Activated CD4-positive, alpha-beta T cell treated with anti-CD3 and anti-CD28 coated beads, Interleukin-2, amount 50 U/mL, for 16 hours (primary cell): ENCODE results near the gene PAQR7.

ENCODE experiments used
- DNase-seq: peaks from one replicate; pipeline ENCODE4 v3.0.0-alpha.2; 2020

The PAQR7 gene

DNA sequence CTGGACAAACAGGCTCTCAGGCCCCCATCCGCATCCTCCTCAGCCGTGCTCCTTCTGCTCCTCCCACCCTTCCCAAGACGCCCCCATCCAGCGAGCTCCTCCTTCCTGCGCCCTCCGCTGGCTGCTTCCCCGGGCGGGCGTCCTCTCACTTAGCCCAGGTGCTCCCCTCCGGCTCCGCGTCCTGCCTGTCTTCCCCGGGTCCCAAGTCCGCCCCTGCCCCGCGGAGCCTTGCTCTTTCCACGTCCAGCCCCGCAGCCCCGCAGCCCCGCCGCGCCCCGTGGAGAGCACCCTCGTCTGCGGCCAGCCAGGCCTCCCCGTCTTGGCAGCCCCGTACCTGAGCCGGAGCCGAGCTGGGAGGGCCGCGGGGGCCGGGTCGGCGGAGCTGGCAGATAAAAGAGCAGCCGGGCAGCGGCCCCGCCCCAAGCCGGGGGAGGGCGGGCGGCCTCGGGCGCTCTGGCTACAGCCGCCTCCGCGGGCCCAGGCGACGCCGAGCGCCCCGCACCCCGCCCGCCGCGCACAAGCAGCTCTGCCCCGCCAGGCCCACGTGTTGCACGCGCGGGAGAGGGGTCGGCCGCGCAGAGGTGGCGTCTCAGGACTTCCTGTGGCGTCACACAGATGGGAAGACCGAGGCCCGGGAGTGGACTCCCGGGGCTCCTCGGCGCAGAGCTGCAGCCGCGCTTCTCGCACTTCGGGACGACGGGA, at the start of gene PAQR7:
TSS of gene PAQR7 (minus strand) at position 555 of the 702 bp plus-strand sequence. CDS start 11,869 bp downstream, outside the sequence.
- DNase-seq, result peak; percentile 47

- DNase-seq, result no peak
Measured at GRCh38 chr1:25924454-25924853, 48.9 kb upstream of the PAQR7 start.

GRCh38 chr1:25922971-25923552, 47.6 kb upstream of the PAQR7 start:
- peak; percentile 6 for DNase-seq

DNA sequence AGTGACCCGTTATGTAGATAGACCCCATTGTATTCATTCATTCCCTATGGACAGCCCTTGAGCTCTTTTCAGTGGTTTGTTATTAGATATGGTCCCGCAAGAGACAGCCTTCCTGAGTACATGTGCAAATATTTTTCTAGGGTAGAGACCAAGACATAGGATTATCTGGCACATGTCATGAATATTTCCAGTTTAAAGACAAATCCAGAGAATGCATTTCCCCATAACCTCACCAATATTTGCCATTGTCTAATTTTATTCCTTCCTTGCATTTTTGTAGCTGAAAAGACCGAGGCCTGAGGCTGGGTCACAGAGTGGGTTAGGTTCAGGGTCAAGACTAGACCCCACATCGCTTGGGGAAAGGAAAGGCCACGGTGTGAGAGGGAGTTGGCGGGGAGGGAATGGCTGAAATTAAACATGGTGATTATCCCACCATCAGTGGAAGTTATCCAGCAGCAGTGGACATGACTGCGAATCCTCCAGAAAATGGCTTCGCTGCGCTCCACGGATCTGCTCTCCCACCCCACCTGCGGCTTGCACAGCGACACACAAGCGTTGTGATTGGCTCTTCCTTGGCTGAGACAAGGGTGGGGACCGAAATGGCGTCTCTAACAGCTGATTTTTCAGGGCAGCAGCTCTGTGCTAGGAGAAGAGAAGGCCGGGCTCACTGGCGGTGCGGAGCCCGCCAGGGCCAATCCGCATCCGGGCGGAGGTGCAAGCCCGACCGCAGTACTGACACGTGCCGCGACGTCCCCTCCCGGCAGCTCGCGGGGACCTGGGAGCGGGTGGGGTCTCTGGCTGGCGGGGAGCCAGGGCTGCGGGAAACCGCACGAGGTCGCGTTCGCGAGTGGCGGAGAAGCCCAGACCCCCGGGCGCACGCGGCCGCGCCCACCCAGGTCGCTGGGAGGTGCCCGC, 46.8 kb upstream of the PAQR7 start:
- DNase-seq, result peak; percentile 43

- DNase-seq, result no peak
Measured at GRCh38 chr1:25918615-25919014, 43.1 kb upstream of the PAQR7 start.

GRCh38 chr1:25917996-25918395, 42.5 kb upstream of the PAQR7 start:
- DNase-seq, result peak; percentile 32

- no peak for DNase-seq
Measured at GRCh38 chr1:25916460-25916859, 41.0 kb upstream of the PAQR7 start.

DNA sequence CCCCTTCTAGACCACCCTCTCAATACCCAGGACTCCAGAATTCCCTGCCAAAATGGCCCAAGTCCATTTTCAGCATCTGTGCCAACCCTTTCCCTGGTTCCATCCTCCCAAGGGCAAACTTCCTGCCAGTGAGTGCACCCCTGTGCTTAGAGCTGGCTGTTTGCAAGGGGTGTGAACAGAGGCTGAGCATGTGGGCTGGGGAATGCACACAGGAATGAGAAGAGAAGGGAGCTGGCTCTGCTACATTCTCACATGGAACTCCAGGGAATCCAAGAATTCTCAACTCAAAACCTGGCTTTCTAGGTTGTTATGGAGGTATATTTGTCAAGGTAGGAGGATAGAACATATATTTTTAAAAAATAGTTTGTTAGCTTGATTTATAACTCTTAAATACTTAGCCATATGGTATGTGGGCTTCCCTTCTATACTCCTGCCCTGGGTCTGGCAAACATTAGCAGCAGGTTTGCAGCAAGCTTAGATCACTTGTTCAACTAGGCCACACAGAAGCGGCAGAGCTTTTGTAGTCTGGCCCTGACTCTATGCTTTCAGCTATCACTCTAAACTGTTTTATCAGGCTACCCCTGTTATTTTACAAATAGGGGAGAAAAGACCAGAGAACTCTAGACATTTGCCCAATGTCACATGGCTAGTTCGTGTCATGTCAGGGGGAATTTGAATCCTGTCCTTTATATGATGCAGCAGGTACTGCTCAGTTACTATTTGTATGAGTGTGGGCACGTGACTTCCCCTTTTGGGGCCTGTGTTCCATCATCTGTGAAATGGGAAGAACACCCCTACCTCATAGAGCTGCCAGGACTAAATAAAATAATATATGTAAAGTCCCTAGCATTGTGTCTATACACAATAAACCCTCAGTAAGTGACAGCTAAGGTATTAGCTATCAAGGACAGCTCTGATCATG, 38.8 kb upstream of the PAQR7 start:
- no peak for DNase-seq

- DNase-seq, result no peak
Measured at GRCh38 chr1:25913206-25913605, 37.7 kb upstream of the PAQR7 start.

- no peak for DNase-seq
Measured at GRCh38 chr1:25912076-25912831, 36.7 kb upstream of the PAQR7 start.

GRCh38 chr1:25911162-25911561, 35.7 kb upstream of the PAQR7 start:
- DNase-seq, result no peak

DNA sequence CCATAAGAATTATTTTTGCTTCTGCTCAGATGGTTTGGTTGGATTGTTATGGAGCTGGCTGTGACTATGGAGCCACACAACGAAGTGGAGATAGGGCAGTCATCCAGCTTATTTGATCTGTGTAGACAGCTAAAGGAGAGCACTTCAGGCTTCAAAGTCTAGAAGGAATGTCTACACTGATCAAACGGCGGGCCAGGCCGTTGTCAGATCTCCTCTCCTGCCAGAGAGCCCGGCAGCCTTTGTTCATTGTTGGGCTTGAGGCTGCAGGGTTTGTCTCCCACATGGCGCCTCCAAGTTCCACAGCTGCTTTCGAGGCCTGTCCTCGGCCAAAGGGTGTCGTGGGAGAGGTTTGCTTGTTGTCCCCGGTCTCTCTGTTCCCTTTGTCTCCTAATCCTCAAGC, 33.5 kb upstream of the PAQR7 start:
- no peak for DNase-seq

DNA sequence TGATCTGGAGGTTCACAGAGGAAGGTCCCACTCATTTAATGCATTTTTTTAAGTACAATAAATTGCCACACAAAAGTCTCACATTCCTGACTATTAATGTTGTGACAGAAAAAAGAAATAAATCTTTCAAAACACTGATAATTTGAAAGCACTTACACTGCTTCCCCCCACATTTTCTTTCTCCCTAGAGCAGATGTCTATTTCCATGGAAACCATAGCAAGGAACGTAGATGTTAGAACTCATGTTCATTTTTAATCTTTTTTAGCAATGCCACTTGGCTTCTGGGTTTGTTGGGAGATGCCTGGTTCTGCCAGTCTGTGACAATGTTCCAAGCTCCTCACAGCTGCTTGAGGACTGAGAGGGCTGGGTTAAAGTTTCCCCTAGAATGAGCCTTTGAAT, 32.7 kb upstream of the PAQR7 start:
- DNase-seq, result no peak

- DNase-seq, result no peak
Measured at GRCh38 chr1:25907601-25908000, 32.1 kb upstream of the PAQR7 start.

DNA sequence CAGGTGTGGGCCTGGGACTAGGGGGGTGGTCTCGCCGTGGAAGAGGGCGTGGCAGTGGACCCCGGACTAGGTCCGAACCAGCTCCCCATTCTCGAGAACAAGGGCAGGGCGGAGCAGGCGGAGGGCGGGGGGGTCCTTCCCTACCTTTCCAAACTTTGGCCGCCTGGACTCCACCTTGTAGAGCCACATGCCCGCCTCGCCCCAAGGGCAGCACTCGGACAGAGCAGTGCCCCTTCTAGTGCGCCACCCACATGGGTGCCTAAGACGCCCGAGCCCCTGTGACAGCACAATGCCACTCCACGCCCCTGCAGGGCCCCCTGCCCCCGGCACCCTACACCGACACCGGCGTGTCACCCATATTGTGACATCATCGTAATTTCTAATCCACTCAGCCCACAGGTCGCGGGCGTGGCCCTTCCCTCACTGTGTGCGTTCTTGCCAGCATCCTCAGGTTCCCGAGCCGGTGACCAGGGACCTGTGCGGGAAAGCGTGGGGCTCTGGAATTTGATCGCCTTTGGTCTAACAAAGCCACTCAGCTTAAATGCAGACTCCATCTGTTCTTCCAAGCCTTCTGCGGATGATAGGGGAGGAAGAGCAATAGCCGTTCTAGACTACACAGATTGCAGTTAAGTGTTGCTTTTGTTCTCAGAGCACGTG, 31.3 kb upstream of the PAQR7 start:
- DNase-seq, result no peak

GRCh38 chr1:25905680-25906643, 30.5 kb upstream of the PAQR7 start, which contains the start of gene STMN1:
STMN1 (minus strand) TSS chr1:25906419; CDS start chr1:25904676, 1,743 bp downstream.
- peak; percentile 95 for DNase-seq

DNA sequence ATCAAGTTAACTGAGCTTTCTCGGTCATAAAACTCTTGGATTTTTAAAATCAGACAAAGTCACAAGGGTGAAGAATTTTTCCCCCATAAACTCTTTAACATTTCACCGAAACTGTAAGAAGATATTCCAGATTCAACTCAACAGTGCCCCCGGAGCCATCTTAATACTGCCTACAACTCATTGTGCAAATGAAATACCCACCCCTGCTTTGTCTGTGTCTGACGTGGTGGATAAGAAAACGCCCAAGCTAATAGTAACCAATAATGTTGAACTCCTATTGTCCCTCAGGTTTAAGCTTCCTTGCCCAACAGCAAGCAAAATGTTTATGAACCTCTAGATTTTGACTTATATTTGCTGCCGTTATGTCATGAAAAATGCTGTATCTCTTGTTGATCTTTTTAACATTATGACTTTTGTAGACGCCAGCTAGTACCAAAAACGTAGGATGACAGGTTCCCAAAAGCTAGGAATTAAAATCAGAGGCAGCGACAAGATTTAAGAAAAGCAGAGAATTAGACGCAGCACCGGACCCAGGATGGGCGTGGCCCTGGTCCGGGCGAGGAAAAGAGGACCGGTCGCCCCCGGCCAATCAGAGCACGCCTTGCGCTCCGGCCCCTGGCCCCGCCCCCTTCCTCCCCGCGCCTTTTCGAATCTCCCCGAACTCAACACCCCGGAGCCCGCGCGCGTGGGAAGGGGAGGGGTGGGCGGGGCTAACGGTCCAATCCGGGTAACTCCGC, 29.6 kb upstream of the PAQR7 start:
- peak; percentile 97 for DNase-seq

DNA sequence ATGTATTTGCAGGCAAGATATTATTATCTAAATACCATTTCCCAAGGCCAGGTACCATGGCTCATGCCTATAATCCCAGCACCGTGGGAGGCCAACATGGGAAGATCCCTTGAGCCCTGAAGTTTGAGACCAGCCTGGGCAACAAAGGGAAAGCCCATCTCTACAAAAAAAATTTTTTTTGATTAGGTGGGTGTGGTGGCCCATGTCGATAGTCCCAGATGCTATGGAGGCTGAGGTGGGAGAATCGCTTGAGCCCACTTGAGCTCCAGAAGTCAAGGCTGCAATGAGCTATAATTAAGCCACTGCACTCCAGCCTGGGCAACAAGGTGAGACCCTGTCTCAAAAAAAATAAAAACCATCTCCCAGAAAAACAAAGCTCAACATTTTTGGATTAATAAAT, 28.5 kb upstream of the PAQR7 start:
- no peak for DNase-seq

- no peak for DNase-seq
Measured at GRCh38 chr1:25902462-25902861, 27.0 kb upstream of the PAQR7 start.
